ENCODE measurements around the gene SEMA6A. TPM values are rescaled to one million over a fixed set of nuclear protein-coding genes. Genes with fewer than 3 reads are reported as not detected.

SEMA6A gene
- total RNA-seq, 1 donor from 2014 or later: 84.2 TPM

- Mint-ChIP-seq H3K27me3 (no peaks in the 10 kb centered on the region), H3K9me3 (peaks cover 5% of the 10 kb centered on the region), H3K27ac (no peak overlapping the region), H3K4me3 (no peak overlapping the region), H3K36me3 (no peaks in the 10 kb centered on the region), H3K4me1 (ENCODE audit: unreplicated experiment) (no peaks in the 10 kb centered on the region)
- DNase-seq (ENCODE audit: extremely low spot score, unreplicated experiment): no peak
- TF ChIP-seq CTCF (conservative IDR thresholded peaks at IDR 0.05): no peak
Observed at GRCh38 chr5:116420540-116420939, 154.1 kb downstream of the SEMA6A start.

- Mint-ChIP-seq H3K9me3 (peaks cover 5% of the 10 kb centered on the region), H3K36me3 (no peaks in the 10 kb centered on the region), H3K4me3 (no peak overlapping the region), H3K27me3 (no peaks in the 10 kb centered on the region), H3K4me1 (ENCODE audit: unreplicated experiment) (no peaks in the 10 kb centered on the region), H3K27ac (no peak overlapping the region)
- TF ChIP-seq CTCF (conservative IDR thresholded peaks at IDR 0.05): no peak
- DNase-seq (ENCODE audit: extremely low spot score, unreplicated experiment): no peak
Observed at GRCh38 chr5:116419258-116419657, 155.4 kb downstream of the SEMA6A start.

DNA sequence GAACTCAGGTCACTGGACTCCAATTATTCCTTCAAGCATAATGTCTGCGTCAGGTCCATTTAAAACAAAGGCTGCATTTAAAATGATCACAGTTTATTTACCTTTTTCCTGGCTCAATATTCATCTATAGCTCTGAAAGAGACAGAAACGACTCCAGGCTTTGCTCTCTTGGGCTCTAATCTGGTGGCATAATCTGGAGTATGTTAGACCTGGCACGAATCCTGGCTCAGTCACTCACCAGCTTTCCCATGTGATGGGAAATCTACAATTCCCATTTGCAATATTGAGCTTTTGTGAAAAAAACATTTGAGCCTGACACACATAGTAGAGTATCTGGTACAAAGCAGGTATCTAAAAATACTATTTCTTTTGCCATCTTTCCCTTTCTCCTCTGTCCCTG, 155.8 kb downstream of the SEMA6A start:
- Mint-ChIP-seq H3K9me3 (peaks cover 5% of the 10 kb centered on the region), H3K27ac (no peak overlapping the region), H3K4me3 (no peak overlapping the region), H3K4me1 (ENCODE audit: unreplicated experiment) (no peaks in the 10 kb centered on the region), H3K36me3 (no peaks in the 10 kb centered on the region), H3K27me3 (no peaks in the 10 kb centered on the region)
- no peak for TF ChIP-seq CTCF (conservative IDR thresholded peaks at IDR 0.05)
- no peak for DNase-seq (ENCODE audit: extremely low spot score, unreplicated experiment)

GRCh38 chr5:116418016-116418415, 156.6 kb downstream of the SEMA6A start:
- Mint-ChIP-seq H3K27ac (no peak overlapping the region), H3K4me3 (no peak overlapping the region), H3K36me3 (no peaks in the 10 kb centered on the region), H3K4me1 (ENCODE audit: unreplicated experiment) (no peaks in the 10 kb centered on the region), H3K27me3 (no peaks in the 10 kb centered on the region), H3K9me3 (peaks cover 5% of the 10 kb centered on the region)
- DNase-seq (ENCODE audit: extremely low spot score, unreplicated experiment): no peak
- no peak for TF ChIP-seq CTCF (conservative IDR thresholded peaks at IDR 0.05)

GRCh38 chr5:116415989-116416388, 158.6 kb downstream of the SEMA6A start:
- no peaks in the 10 kb centered on the region for H3K27me3 Mint-ChIP-seq
- H3K4me1 Mint-ChIP-seq (ENCODE audit: unreplicated experiment): no peaks in the 10 kb centered on the region
- no peak overlapping the region for H3K27ac Mint-ChIP-seq
- H3K36me3 Mint-ChIP-seq: no peaks in the 10 kb centered on the region
- H3K4me3 Mint-ChIP-seq: no peak overlapping the region
- H3K9me3 Mint-ChIP-seq: peaks cover 5% of the 10 kb centered on the region
- no peak for TF ChIP-seq CTCF (conservative IDR thresholded peaks at IDR 0.05)
- no peak for DNase-seq (ENCODE audit: extremely low spot score, unreplicated experiment)

- H3K36me3 Mint-ChIP-seq: no peaks in the 10 kb centered on the region
- no peak overlapping the region for H3K4me3 Mint-ChIP-seq
- peaks cover 4% of the 10 kb centered on the region for H3K9me3 Mint-ChIP-seq
- no peak overlapping the region for H3K27ac Mint-ChIP-seq
- DNase-seq (ENCODE audit: extremely low spot score, unreplicated experiment): no peak
- no peaks in the 10 kb centered on the region for H3K4me1 Mint-ChIP-seq (ENCODE audit: unreplicated experiment)
- no peaks in the 10 kb centered on the region for H3K27me3 Mint-ChIP-seq
- no peak for TF ChIP-seq CTCF (conservative IDR thresholded peaks at IDR 0.05)
Observed at GRCh38 chr5:116415182-116415581, 159.4 kb downstream of the SEMA6A start.

All from type B pancreatic cell (in vitro differentiated cells).